NAMALWA (cell line): Measurements from ENCODE around the gene DNAH11.
"Not testable (repeated sequence)": the region's sequence is repeated elsewhere in the genome, so short reads cannot be mapped to it uniquely, and the experiment has no call there.

ENCODE experiments used
- DNase-seq: peaks from one replicate; pipeline ENCODE4 v3.0.0-alpha.2; 2015; ENCODE audit warnings: low spot score

The DNAH11 gene

DNA sequence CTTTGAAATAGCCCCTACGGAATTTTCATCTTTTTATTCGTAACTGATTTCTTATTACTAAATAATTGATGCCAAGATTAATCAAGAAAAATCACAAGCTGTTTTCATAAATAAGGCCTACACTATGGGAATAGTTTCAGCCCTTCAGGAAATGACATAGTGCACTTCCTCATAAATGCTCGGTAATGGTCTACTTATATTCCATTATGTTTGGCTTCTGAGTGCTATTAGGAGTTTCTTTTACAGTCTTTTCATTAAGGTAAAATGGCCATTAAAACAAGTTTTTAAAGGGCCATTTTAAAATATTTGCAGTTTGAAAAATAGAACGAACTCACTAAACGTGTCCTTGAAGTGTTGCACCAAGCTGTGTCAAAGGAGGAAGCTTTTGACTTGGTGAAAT lies 174.5 kb downstream of the DNAH11 start:
- DNase-seq = no peak

DNA sequence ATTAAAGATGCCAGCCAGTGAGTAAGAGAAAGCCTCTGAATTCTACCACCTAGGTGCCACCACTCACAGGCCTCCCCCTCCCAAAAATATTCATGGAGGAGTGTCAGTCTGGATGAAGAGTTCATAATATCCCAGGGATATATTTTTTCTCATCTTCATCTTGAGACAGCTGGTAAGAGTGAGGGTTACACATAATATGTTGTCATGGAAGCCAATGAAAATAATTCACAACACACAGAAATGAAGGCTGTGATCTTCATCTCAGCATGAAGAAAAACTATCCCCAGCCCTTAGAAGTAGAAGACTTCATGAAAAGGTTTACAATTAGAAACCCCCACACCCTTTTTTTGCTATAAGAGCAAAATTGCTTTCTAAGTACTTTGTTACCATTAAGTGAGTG lies 175.6 kb downstream of the DNAH11 start:
- no peak for DNase-seq

DNA sequence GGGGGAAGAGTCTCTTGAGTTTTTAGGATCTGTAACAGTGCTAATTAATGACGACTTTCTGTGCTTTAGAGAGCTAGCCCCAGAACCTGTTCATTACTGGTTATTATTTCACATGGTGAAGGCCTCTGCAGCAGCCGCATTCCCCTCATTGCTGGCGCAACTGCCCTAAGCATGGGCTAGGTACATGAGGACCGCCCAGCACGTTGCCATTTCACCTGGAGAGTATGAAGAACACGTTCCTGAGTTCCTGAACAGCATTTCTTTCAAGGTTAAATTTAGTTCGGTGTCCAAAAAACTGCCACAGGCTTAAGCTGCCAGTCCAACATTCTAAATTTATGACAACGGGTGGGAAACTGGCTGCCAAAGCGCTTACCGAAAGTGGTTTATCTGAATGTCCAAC lies 177.0 kb downstream of the DNAH11 start:
- no peak for DNase-seq

DNA sequence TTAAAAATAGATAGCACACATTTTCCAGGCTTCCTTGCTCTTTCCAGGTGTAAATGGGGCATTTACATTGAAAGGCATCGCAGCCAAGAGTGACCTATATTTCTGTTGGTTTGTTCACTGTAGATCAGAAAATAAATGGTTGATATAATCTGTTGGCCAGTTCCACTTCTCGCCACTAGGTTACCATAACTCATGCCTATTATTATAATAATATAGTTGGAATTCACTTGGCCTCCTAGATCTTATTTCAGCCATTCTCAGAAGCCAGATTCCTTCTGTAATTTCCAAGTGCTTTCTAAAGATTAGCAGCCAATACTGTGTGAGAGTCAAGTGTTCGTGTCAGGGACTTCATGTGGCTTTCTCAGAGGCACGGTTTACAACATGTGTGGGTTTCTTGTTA lies 179.5 kb downstream of the DNAH11 start:
- peak; percentile 29 for DNase-seq

DNA sequence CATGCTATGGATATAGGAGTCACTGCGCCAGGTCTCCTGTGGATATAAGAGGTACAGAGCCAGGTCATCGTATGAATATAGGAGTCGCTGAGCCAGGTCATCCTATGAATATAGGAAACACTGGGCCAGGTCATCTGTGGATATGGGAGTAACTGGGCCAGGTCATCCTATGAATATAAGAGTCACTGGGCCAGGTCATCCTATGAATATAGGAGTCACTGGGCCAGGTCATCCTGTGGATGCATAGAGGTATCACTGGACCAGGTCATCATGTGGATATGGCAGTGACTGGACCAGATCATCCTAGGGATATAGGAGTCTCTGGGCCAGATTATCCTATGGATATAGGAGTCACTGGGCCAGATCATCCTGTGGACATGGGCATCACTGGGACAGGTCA lies 181.7 kb downstream of the DNAH11 start:
- no peak for DNase-seq

DNA sequence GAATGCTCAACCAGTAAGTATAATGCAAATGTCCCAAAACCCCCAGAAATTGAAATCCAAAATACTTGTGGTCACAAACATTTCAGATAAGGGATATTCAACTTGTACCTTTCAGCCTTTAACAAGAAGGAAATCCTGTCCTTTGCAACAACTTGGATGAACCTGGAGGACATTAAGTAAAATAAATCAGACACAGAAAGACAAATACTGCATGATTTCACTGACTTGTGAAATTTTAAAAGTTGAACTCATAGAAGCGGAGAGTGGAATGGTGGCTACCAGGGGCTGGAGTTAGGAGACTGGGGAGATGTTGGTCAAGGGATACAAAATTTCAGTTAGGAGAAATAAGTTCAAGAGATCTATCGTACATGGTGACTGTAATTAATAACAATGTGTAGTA lies 187.6 kb downstream of the DNAH11 start:
- no peak for DNase-seq

DNA sequence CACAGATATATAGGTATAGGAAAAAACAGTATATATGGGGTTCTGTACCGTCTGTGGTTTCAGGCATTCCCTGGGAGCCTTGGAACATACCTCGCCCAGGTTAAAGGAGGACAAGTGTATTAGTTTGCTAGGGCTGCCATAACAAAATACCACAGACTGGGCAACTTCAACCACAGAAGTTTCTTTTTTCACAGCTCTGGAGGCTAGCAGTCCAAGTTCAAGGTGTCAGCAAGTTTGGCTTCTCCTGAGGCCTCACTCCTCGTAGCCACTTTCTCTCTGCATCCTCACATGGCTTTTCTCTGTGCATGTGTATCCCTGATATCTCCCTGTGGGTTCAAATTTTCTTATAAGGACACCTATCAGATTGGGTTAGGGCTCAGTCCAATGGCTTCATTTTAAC lies 189.1 kb downstream of the DNAH11 start:
- DNase-seq = no peak

DNA sequence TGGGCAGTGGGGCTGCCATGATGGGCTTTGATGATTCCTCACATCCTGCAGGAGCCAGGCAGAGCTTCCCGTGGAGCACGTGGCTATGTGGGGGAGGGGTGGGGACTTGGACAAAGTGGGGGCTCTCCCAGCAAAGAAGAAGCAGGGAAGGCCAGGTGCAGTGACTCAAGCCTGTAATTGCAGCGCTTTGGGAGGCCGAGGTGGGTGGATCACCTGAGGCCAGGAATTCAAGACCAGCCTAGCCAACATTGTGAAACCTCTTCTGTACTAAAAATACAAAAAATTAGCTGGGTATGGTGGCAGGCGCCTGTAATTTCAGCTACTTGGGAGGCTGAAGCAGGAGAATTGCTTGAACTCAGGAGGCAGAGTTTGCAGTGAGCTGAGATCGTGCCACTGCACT lies 190.1 kb downstream of the DNAH11 start:
- not testable (repeated sequence) for DNase-seq

DNA sequence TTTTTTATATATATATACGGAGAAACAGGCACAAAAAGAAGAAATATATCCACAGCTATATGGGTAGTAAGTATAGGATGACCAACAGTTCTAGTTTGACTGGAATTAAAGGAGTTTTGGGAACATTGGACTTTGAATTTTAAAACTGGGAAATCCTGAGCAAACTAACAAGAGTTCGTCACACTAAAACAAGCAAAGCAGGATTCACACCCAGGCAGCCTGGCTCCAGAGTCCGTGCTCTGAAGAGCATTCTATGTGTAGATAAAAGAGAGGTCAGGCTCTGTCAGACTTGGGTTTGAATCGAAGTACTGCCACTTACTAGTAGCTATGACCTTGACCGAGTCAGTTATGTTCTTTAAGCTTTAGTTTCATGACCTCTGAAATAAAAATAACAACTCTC lies 191.0 kb downstream of the DNAH11 start:
- DNase-seq = no peak

DNA sequence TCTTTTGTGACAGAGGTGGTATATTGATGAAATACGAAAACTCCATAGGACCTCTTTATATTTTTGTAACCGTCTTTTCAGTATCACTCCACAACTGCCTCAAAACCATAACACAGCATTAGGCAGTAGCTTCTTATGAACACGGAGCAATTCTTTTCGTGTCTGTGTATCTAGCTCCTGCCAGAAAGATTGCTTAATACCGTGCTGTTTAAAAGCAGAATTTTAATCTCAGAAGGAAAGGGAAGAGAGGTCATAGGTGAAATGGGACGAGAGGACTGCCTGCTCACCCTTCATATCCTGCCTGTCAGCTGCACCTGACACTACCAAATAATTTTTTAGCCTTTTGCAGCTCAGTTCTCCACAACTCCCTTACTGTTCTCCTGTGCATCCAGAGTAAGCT lies 200.7 kb downstream of the DNAH11 start:
- DNase-seq = no peak

DNA sequence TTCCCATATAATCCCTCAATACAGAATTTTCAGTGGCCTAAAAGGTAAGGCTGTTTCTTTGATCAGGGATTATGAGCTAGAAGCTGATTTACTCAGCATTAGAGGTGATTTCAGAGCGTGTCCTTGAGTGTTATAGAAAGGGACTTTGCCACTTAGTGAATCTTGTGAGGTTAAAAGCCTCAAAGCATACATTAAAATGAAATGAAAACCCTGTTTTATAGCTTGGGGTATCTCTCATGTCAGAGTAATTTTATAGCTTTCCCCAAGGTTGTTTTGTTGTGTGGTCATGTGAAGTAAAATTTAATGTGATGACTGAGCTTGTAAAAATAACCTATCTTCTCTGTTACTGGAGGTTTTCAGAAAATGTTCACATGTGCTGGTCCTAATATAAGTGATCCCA lies 204.1 kb downstream of the DNAH11 start:
- DNase-seq = no peak

DNA sequence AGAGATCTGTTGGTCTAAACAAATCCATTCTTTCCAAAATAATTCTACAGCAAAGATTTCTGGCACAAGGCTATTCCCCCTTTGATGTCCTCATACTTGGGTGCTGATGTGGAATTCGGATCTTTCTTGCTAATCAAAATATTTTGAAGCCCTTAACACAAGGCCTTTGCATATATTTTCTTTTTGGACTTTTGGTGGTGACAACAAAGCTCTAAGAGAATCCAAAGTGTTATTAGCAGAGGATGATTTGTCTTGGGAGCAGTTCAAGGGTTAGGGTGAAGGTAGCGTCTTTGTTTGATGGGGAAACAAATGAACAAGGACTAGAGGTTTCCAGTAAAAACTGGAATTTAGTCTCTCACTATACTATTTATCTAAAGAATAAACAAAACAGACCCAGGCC lies 205.0 kb downstream of the DNAH11 start:
- no peak for DNase-seq

DNA sequence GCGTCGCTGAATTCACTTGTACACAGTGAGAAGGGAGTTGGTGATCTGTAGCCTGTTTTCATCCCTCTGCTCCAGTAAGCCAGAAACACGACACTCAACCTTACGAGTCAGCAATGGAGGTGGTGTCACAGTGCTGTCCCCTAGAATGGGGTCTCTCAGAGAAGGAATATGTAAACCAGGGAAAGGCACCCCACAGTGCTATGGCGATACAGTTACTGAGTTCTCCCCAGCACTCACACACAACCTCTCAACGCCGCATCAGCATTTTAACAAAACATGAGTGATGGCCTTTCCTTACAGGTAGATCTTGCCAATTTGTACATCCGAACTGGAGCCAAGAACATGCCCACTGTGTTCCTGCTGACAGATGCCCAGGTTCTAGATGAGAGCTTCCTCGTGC lies 206.5 kb downstream of the DNAH11 start:
- DNase-seq = no peak

DNA sequence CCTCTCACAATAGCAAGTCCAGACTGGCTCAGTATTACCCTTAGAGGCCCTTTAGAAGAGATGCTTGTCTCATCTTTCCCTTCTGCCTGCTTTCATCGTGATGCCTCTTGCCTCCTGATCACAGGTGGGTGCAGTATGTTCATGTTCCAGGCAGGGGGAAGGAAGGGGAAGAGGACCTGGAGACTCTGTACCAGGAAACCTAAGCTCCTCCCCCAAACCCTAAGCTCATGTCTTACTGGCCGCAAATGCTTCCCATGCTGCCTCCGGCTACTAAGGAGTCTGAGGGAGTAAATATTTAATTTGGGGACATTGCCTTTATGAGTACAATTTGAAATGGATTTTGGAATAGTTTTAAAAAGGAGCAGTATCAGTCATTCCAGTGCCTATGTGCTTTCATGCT lies 210.2 kb downstream of the DNAH11 start:
- no peak for DNase-seq

DNA sequence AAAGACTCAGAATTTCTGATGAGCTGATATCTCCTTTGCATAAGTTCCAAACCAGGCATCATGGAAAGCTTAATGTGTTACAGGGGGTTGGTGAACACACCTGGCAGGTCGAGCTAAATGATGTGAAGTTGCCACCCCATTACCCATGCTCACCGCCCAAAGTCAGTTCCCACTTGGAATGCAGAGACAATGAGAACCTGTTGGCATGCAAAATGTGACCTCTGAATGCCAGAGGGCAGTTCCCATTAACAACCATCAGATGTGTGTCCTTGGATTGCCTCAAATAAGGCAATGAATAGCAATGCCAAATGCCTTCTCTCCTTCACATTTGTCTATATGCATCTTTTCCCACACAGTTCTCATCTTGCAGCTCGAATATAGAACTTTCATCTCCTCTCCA lies 212.1 kb downstream of the DNAH11 start:
- DNase-seq = no peak

DNA sequence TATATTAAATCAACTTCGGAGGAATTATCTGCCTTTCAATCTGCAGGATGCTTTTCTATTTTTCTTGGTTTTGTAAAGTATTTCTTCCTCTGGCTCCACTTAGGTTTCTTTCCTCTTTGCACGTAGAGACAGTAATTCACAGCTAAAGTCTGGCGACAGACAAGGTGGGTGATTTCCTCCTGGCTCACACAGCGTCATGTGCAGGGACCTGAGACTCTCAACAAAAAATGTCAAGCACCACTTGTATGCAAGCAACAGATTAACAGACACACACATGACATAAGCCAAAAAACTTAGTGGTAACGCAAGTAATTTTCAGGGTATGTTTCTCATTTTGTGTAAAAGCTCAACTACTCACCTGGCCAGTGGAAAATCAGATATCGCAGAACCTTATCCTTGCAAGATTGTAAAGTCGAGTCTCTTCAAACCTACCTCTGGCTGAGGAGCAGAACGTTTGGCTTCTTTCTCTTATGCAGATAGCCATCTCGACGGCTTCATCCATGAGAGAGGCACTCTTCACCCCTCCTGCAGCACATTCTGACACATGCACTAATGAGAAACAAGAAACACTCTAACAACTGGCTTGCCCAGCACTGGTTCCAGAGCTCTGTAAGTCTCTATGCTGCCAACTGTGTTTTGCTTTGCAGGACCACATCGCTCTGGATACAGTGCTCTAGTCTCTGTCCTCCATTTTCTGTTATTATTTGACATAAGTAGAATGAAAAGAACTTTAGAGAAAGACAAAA lies 214.9 kb downstream of the DNAH11 start:
- no peak for DNase-seq

DNA sequence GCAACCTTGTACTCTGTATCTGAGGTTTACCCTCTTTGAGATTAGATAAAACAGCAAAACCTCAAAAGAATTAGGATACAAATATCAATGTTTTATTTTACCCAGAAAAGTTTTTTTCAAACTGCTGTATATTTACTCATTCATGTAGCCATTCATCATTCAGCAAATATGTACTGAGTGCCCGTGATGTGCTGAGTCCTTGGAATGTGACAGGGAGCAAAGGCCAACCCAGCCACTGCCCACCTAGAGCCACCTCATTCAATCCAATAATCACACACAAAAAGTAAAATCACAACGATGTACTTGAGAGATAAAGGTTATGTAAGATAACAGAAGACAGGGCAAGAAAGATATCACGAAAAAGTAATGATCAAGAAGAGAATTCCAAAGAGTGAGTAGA lies 215.4 kb downstream of the DNAH11 start:
- no peak for DNase-seq

DNA sequence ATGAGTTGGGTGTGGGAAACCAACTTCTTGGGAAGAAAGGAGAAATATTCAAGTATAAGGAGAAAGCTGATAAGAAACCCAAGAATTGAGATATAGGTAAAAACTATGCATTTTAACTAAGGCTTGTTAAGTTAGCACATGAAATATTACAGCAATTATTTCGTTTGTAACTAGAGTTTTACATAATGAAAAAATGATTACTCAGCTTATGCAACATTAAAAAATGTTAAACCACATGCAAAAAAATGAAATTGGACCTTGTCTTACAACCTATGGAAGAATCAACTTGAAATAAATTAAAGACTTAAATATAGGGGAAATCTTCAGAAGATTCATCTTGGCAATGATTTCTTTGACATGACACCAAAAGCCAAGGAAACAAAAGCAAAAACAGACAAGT lies 219.6 kb downstream of the DNAH11 start:
- DNase-seq = no peak

DNA sequence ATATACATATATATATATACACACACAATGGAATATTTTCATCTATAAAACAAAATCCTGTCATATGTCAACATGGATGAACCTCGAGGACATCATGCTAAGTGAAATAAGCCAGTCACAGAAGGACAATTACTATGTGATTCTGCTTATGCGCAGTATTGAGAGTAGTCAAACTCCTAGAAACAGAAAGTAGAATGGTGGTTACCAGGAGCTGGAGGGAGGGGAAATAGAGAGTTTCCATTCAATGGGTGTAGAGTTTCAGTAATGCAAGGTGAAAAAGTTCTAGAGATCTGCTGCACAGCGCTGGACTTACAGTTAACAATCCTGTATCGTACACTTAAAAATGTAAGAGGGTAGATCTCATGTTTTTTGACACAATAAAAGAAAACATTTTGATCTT lies 221.0 kb downstream of the DNAH11 start:
- DNase-seq = no peak

DNA sequence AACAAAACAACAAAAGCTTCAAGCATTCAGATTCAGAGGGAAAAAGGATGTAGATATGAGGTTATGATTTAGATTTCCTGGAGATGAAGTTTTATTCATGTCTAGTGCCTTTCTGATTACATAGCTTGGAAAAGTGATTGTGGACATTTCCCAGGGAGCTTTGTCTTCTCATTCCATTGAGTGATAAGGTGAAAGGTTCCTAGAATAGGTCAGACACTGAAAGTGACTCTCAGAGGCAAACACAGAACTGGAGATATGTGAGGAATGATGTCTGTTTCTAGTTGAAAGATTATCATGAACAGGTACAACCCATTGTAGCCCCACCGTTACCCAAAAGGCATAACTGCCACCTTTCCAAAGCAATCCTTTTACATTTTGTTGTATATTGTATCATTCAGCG lies 223.4 kb downstream of the DNAH11 start:
- no peak for DNase-seq

DNA sequence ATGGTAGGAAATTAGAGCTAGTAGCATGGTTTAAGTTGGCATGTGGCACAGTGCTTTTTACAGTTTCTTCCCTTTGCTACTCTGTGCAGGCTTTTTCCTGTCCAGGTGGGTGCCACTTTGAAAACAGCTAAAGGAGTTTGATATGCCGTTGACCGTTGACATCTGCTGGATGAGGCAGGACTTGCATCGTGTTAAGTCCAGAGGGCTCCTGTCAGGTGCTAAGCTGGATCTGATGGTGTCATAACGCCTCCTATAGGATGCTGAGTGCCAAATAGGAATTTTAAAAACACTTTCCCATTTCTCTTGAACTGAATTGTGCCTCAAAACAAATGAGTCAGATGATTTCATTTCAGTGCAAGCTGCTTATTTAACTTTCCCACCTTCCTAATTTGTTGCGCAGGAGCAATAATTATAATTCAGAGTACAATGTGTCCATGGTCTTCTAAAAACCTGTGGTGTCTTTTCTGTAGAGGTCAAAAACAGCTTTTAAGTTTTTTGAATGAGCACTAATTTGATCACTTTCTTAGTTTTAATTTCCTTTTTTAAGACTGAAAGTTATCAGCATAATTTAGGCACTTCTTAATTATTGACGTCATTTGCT lies 224.6 kb downstream of the DNAH11 start:
- DNase-seq = peak; percentile 82

DNA sequence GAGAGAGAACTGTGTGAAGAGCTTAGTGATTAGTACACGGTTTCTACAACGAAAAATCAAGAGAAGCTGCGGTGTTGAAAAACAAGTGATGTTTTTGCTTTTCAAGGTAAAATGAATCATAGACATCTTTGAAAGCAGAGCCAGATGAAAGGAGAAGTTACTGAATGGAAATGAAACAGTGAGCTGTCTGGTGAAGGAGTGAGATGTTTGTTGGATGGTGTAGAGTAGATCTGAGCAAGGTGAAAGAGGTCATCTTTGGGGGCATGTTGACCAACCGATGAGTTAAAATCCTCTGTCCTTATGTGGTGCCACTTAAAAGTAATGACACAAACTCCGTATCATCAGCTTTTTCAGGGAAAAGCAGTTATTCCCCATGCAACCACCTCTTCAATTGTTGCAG lies 225.4 kb downstream of the DNAH11 start:
- no peak for DNase-seq

DNA sequence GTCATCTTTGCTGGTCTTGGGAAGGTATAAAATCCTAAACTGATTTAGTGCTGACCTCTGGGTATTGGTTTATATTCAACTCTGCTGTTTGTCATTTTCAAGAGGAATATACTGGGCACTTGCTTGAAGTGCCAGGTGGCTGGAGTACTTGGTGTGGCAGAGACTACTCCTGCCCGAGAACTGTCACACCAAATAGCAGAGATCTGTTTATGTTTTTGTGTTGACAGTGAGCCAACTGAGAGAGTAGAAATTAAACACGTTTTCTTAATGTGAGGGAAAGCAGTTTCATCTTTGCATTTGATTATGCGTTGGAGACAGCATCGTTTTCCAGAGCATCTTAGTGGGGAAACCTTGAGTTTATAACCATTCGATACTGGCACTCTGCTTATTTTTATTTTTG lies 228.4 kb downstream of the DNAH11 start:
- no peak for DNase-seq

DNA sequence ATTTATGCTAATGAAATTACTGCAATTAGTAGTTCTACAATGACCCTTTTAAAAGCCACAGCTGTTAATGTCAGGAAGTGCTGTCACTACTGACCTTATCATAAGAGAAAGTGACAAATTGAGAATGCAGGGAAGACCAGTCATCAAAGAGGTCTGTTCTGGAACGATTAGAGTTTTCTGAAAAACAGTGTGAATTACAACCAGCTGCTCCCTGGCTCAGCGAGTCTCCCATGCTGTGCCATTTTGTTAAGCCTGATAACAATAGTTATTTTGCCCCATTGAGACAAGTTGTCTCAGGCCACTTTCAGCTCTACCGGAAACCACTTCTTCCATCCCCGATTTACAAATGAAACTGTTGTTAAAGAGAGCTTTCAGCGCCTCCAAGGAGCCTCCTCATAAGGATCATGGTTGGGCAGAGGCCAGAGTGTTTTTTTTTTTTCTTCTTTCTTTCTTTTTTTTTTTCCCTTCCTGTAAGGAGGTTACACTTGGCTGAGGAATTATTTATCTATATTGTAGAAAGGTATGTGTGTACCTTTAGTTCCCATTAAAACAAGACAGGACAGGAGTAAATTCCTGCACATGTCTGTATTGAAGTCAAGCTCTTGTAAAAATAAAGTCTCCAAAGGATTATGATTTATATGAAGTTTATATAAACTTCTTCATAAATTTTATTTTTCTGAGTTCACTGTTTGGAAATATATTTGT lies 229.2 kb downstream of the DNAH11 start:
- no peak for DNase-seq
